Suprapubic skin (tissue), 4 donors: ENCODE measurements around the gene SLC15A1. TPM values are rescaled to one million over a fixed set of nuclear protein-coding genes. Genes with fewer than 3 reads are reported as not detected.

Experiments
- DNase-seq, 2 donors: peaks; one replicate each; pipeline ENCODE4 v3.0.0-alpha.2; 2019; ENCODE audit warnings: low spot score in 2 of 2
- H3K27ac ChIP-seq: fragments of 200-600 bp; sonication (generic); one replicate; pipeline ENCODE4 v1.5.1; 2019
- H3K27me3 ChIP-seq: fragments of 200-600 bp; sonication (generic); one replicate; pipeline ENCODE4 v1.5.1; 2019
- H3K36me3 ChIP-seq: fragments of 200-600 bp; sonication (generic); one replicate; pipeline ENCODE4 v1.5.1; 2019
- H3K4me1 ChIP-seq: fragments of 200-600 bp; sonication (generic); one replicate; pipeline ENCODE4 v1.5.1; 2019
- H3K4me3 ChIP-seq: fragments of 200-600 bp; sonication (generic); one replicate; pipeline ENCODE4 v1.5.1; 2019; ENCODE audit warnings: mild to moderate bottlenecking
- H3K9me3 ChIP-seq: fragments of 200-600 bp; sonication (generic); one replicate; pipeline ENCODE4 v1.5.1; 2019
- CTCF ChIP-seq, 2 donors: fragments of 200-600 bp in 1 of 2; fragments of 450-650 bp in 1 of 2; sonication (generic) in 1 of 2; IDR thresholded peaks; one replicate each; pipeline ENCODE4 v1.5.1; 2016 to 2019; ENCODE audit warnings: antibody characterized with exemption in 2 of 2, mild to moderate bottlenecking in 1 of 2, moderate library complexity in 1 of 2
- EP300 ChIP-seq: sonication (generic); formaldehyde crosslinking; IDR thresholded peaks from one replicate; pipeline ENCODE4 v1.6.1; 2017; ENCODE audit warnings: antibody characterized with exemption
- POLR2A ChIP-seq, 2 donors: fragments of 450-650 bp; IDR thresholded peaks; one replicate each; pipeline ENCODE4 v1.6.1; 2017; ENCODE audit warnings: antibody characterized with exemption in 2 of 2, mild to moderate bottlenecking in 2 of 2, moderate library complexity in 2 of 2
- POLR2AphosphoS5 ChIP-seq, 3 donors: sonication (generic); formaldehyde crosslinking; IDR thresholded peaks; one replicate each; pipeline ENCODE4 v1.6.1; 2017; ENCODE audit warnings: antibody characterized with exemption in 3 of 3
- WGBS: methylation state at CpG from one replicate; pipeline ENCODE4 v1.1.5; 2018; 5-methylcytosine and 5-hydroxymethylcytosine counted together
- total RNA-seq, 4 donors: library from RNA; depleted of rRNA; stranded (reverse); fragments of >200 nt; gene quantifications; one replicate each; pipeline ENCODE4 v1.1.0, GENCODE V29; 2016

Gene SLC15A1
- total RNA-seq, 4 donors from 2014 or later, result 34.1 to 64.3 (median 62.4) TPM

- Histone ChIP-seq H3K27ac (no peak overlapping the region), H3K4me1 (no peaks in the 10 kb centered on the region), H3K9me3 (no peaks in the 10 kb centered on the region), H3K4me3 (no peak overlapping the region), H3K27me3 (peaks cover 5% of the 10 kb centered on the region), H3K36me3 (no peaks in the 10 kb centered on the region)
- no peak for DNase-seq
- no peak for TF ChIP-seq POLR2A (IDR thresholded peaks at IDR 0.05)
- TF ChIP-seq POLR2AphosphoS5 (IDR thresholded peaks at IDR 0.05), result no peak
- TF ChIP-seq EP300, result no peak
- no peak for TF ChIP-seq CTCF (IDR thresholded peaks at IDR 0.05)
- WGBS, result 79% methylated on average over 7 of the region's 7 CpGs
Measured at GRCh38 chr13:98781905-98782304, 29.4 kb upstream of the SLC15A1 start.

DNA sequence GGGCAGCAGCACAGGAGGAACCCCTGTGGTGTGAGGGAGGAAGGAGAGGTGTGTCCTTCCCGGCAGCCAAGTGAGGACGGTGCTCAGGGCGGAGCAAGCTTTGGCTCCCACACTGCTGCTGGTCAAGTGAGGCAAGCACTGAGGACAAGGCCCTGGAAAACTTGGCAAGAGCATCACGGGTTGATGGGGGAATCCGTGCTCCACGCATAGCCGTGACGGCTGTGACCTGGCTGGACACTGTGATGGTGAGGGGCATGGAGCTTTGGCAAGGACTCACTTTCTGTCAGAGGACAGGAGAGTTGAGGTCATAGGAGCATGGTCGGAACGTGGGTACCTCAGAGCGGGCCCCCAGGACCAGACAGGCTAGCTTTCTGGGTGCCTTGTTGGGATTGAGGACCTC is 29.0 kb upstream of the SLC15A1 start:
- Histone ChIP-seq H3K9me3 (no peaks in the 10 kb centered on the region), H3K4me1 (no peaks in the 10 kb centered on the region), H3K36me3 (no peaks in the 10 kb centered on the region), H3K27ac (no peak overlapping the region), H3K27me3 (peaks cover 5% of the 10 kb centered on the region), H3K4me3 (no peak overlapping the region)
- no peak for DNase-seq
- TF ChIP-seq CTCF (IDR thresholded peaks at IDR 0.05) (no peak), POLR2AphosphoS5 (IDR thresholded peaks at IDR 0.05) (no peak), EP300 (no peak), POLR2A (IDR thresholded peaks at IDR 0.05) (no peak)
- WGBS, result 71% methylated on average over 8 of the region's 11 CpGs

DNA sequence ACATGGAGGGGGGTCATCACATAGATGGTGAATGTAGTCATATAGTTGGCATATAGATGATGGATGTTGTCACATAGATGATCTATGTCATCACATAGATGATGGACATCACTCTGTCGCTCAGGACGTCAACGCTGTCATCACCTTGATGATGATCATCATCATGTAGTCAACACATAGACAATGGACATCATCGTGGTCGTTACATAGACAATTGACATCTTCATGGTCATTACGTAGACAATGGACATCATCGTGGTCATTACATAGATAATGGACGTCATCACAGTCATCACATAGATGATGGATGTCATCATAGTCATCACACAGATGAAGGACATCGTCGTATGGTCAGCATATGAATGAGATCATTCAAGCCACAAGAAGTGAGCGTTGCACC is 28.6 kb upstream of the SLC15A1 start:
- 78% methylated on average over 11 of the region's 11 CpGs for WGBS
- DNase-seq, result no peak
- no peak for TF ChIP-seq CTCF (IDR thresholded peaks at IDR 0.05)
- no peak for TF ChIP-seq POLR2A (IDR thresholded peaks at IDR 0.05)
- TF ChIP-seq EP300, result no peak
- TF ChIP-seq POLR2AphosphoS5 (IDR thresholded peaks at IDR 0.05), result no peak
- H3K27ac ChIP-seq, result no peak overlapping the region
- no peaks in the 10 kb centered on the region for H3K4me1 ChIP-seq
- H3K9me3 ChIP-seq, result no peaks in the 10 kb centered on the region
- peaks cover 5% of the 10 kb centered on the region for H3K27me3 ChIP-seq
- H3K36me3 ChIP-seq, result no peaks in the 10 kb centered on the region
- no peak overlapping the region for H3K4me3 ChIP-seq

- 60% methylated on average over 2 of the region's 2 CpGs for WGBS
Measured at GRCh38 chr13:98780451-98780850, 28.0 kb upstream of the SLC15A1 start.

GRCh38 chr13:98779695-98780094 is 27.2 kb upstream of the SLC15A1 start:
- TF ChIP-seq CTCF (IDR thresholded peaks at IDR 0.05), result no peak
- TF ChIP-seq POLR2AphosphoS5 (IDR thresholded peaks at IDR 0.05), result no peak
- TF ChIP-seq EP300, result no peak
- no peak for TF ChIP-seq POLR2A (IDR thresholded peaks at IDR 0.05)
- H3K4me1 ChIP-seq, result no peaks in the 10 kb centered on the region
- H3K27ac ChIP-seq, result no peak overlapping the region
- no peak overlapping the region for H3K4me3 ChIP-seq
- H3K36me3 ChIP-seq, result no peaks in the 10 kb centered on the region
- no peaks in the 10 kb centered on the region for H3K9me3 ChIP-seq
- DNase-seq, result no peak
- H3K27me3 ChIP-seq, result peaks cover 5% of the 10 kb centered on the region
- WGBS, result 75% methylated on average over 1 of the region's 1 CpG

More at GRCh38 chr13:98780451-98780850, 28.0 kb upstream of the SLC15A1 start:
- Histone ChIP-seq H3K4me3 (no peak overlapping the region), H3K4me1 (no peaks in the 10 kb centered on the region), H3K9me3 (no peaks in the 10 kb centered on the region), H3K27ac (no peak overlapping the region), H3K36me3 (no peaks in the 10 kb centered on the region), H3K27me3 (peaks cover 5% of the 10 kb centered on the region)
- no peak for TF ChIP-seq CTCF (IDR thresholded peaks at IDR 0.05)
- no peak for TF ChIP-seq POLR2A (IDR thresholded peaks at IDR 0.05)
- no peak for TF ChIP-seq EP300
- TF ChIP-seq POLR2AphosphoS5 (IDR thresholded peaks at IDR 0.05), result no peak
- DNase-seq, result no peak
